Measurements from ENCODE around the gene CSAD. TPM values are rescaled to one million over a fixed set of nuclear protein-coding genes. Genes with fewer than 3 reads are reported as not detected.
A peak's percentile ranks its signal among the peaks of the same experiment; 100 is the strongest.

Gene CSAD
- total and polyA plus RNA-seq, 2 donors (not counting 1 experiment from before 2014, with no cell fraction given), result 57.0 to 64.6 TPM

DNA sequence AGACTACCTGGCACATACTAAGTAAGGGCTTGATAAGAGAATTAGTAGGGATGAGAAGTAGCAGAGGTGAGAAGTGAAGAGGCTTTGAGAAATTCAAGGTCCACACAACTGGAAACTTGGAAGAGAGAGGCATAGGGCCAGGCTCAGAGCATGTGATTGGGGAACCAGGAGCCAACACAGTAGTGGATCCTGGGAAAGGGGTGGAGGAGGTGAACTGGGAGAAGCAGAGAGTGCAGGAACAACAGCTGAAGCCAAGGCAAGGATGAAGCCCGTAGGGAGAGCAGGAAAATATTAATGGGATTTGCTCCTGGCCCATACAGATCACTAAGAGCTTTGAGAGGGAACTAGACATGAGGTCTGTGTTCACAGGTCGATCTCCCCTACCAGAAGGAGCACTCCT lies 27.7 kb upstream of the CSAD start:
- Histone ChIP-seq H2AFZ (ENCODE audit: insufficient read depth, low read depth, low read length, poor library complexity, severe bottlenecking) (no peak overlapping the region), H3K4me2 (replicated peaks; ENCODE audit: low read depth, low read length, poor library complexity, severe bottlenecking) (peak overlapping the region; percentile 98)
- no peaks in the 10 kb centered on the region for H3K9me3 Mint-ChIP-seq (ENCODE audit: insufficient read depth)

DNA sequence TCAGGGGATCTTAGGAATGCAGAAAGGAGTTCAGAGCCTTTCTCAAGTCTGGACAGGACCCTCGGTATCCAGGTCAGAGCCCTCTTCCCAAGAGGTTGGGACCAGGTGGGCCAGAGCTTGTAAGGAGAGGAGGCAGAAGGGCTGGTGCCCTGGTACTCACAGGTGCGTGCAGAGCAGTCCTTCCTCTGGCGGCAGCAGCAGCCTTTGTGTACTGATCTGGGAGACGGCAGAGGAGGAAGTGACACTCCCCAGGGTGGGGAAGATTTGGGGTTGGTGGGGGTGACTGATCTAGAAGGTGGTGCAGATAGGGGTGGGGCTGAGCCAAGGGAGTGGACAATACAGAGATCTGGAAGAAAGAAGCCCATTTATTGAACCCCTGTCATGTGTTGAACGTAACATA lies 26.3 kb upstream of the CSAD start, which contains the start of gene ITGB7:
Gene ITGB7, minus strand, starts transcription at position 210 of the 400 bp plus-strand sequence. CDS start 6,808 bp downstream, outside the sequence.
- ChIA-PET CTCF (interaction anchor here (1.4 to 17.1 kb wide), 8 partner anchors 5 to 115 kb away, joined by 5 to 721 read pairs (median 86); partner anchors contain the start of genes AAAS, ESPL1, ITGB7 and MYG1), POLR2A (interaction anchor here (0.6 to 1.3 kb wide), 3 partner anchors 8 to 147 kb away, joined by 3 to 6 read pairs (median 4); partner anchors contain the start of genes CSAD and ZNF740)
- WGBS (ENCODE audit: insufficient coverage), result 0% methylated on average over 3 of the region's 5 CpGs
- peak within 1 kb of the TSS; percentile 68 to 90 (median 73) for H3K4me3 ChIP-seq (ENCODE audit: control extremely low read depth in 1 of 5, extremely low read depth in 1 of 5, insufficient read depth in 1 of 5, low read depth in 2 of 5, low read length in 4 of 5)
- H3K27ac ChIP-seq (ENCODE audit: low read length in 2 of 2), result peak within 1 kb of the TSS; percentile 73 to 91
- H3K9me3 Mint-ChIP-seq (ENCODE audit: insufficient read depth), result no peaks in the 10 kb centered on the region
- H3K79me2 ChIP-seq (ENCODE audit: control insufficient read depth, insufficient read depth, low read length), result peaks cover 87% of the 10 kb centered on the region
- peak within 1 kb of the TSS; percentile 84 for H3K9ac ChIP-seq (ENCODE audit: low read length)
- ATAC-seq (ENCODE audit: low read depth) (peak; percentile 81), DNase-seq (peak; percentile 79)
- peak within 1 kb of the TSS; percentile 96 for H3K27ac Mint-ChIP-seq
- no peaks in the 10 kb centered on the region for H3K27me3 ChIP-seq (replicated peaks in 1 of 4; ENCODE audit: control extremely low read depth in 1 of 4, control insufficient read depth in 3 of 4, insufficient read depth in 4 of 4, low read length in 3 of 4)
- no peaks in the 10 kb centered on the region for H3K27me3 Mint-ChIP-seq
- peak within 1 kb of the TSS; percentile 94 for H3K4me3 Mint-ChIP-seq
- H3K4me1 ChIP-seq (ENCODE audit: control insufficient read depth in 2 of 2, insufficient read depth in 2 of 2, low read length in 2 of 2), result peaks cover 84 to 93% of the 10 kb centered on the region in 2 donors
- no peaks in the 10 kb centered on the region for H3K9me3 ChIP-seq (ENCODE audit: control extremely low read depth in 1 of 3, control insufficient read depth in 2 of 3, insufficient read depth in 1 of 3, low read length in 2 of 3)
- peak within 1 kb of the TSS; percentile 98 for H3K4me2 ChIP-seq (replicated peaks; ENCODE audit: low read depth, low read length, poor library complexity, severe bottlenecking)
- H4K20me1 ChIP-seq (ENCODE audit: control insufficient read depth, insufficient read depth, low read length, poor library complexity, severe bottlenecking), result peaks cover 13% of the 10 kb centered on the region
- peaks cover 69% of the 10 kb centered on the region for H3K4me1 Mint-ChIP-seq
- peaks cover 0 to 19% of the 10 kb centered on the region in 2 experiments for H3K36me3 ChIP-seq (replicated peaks in 1 of 2; ENCODE audit: control extremely low read depth in 1 of 2, control insufficient read depth in 1 of 2, extremely low read depth in 1 of 2, insufficient read depth in 2 of 2, low read length in 1 of 2)
- intact Hi-C loops (cut with micrococcal nuclease), result loop anchor here (2.0 kb wide), 2 partner anchors 14 to 26 kb away; partner anchors contain the start of genes CSAD and ZNF740
- H2AFZ ChIP-seq (ENCODE audit: insufficient read depth, low read depth, low read length, poor library complexity, severe bottlenecking), result peak within 1 kb of the TSS; percentile 52
- no peak for TF ChIP-seq EZH2 (IDR thresholded peaks at IDR 0.05; ENCODE audit: borderline replicate concordance, insufficient read depth, low read depth, low read length, poor library complexity, severe bottlenecking)
- TF ChIP-seq, protein P1, sequence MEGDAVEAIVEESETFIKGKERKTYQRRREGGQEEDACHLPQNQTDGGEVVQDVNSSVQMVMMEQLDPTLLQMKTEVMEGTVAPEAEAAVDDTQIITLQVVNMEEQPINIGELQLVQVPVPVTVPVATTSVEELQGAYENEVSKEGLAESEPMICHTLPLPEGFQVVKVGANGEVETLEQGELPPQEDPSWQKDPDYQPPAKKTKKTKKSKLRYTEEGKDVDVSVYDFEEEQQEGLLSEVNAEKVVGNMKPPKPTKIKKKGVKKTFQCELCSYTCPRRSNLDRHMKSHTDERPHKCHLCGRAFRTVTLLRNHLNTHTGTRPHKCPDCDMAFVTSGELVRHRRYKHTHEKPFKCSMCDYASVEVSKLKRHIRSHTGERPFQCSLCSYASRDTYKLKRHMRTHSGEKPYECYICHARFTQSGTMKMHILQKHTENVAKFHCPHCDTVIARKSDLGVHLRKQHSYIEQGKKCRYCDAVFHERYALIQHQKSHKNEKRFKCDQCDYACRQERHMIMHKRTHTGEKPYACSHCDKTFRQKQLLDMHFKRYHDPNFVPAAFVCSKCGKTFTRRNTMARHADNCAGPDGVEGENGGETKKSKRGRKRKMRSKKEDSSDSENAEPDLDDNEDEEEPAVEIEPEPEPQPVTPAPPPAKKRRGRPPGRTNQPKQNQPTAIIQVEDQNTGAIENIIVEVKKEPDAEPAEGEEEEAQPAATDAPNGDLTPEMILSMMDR (IDR thresholded peaks at IDR 0.05), result no peak

More for the DNA sequence above, 27.7 kb upstream of the CSAD start:
- Mint-ChIP-seq H3K4me3 (peak overlapping the region; percentile 94), H3K27me3 (no peaks in the 10 kb centered on the region), H3K4me1 (peaks cover 68% of the 10 kb centered on the region), H3K27ac (peak overlapping the region; percentile 96)
- H3K36me3 ChIP-seq (replicated peaks in 1 of 2; ENCODE audit: control extremely low read depth in 1 of 2, control insufficient read depth in 1 of 2, extremely low read depth in 1 of 2, insufficient read depth in 2 of 2, low read length in 1 of 2), result peaks cover 0 to 17% of the 10 kb centered on the region in 2 experiments
- H3K9me3 ChIP-seq (ENCODE audit: control extremely low read depth in 1 of 3, control insufficient read depth in 2 of 3, insufficient read depth in 1 of 3, low read length in 2 of 3), result no peaks in the 10 kb centered on the region
- intact Hi-C loops (cut with micrococcal nuclease), result no loop called here
- H3K79me2 ChIP-seq (ENCODE audit: control insufficient read depth, insufficient read depth, low read length), result peaks cover 73% of the 10 kb centered on the region
- peak overlapping the region; percentile 73 to 91 for H3K27ac ChIP-seq (ENCODE audit: low read length in 2 of 2)
- no peak for ATAC-seq (ENCODE audit: low read depth)
- 100% methylated on average over 1 of the region's 2 CpGs for WGBS (ENCODE audit: insufficient coverage)
- peaks cover 76 to 85% of the 10 kb centered on the region in 2 donors for H3K4me1 ChIP-seq (ENCODE audit: control insufficient read depth in 2 of 2, insufficient read depth in 2 of 2, low read length in 2 of 2)
- DNase-seq, result no peak
- TF ChIP-seq, protein P1 (IDR thresholded peaks at IDR 0.05), result no peak
- no peak for TF ChIP-seq EZH2 (IDR thresholded peaks at IDR 0.05; ENCODE audit: borderline replicate concordance, insufficient read depth, low read depth, low read length, poor library complexity, severe bottlenecking)
- H4K20me1 ChIP-seq (ENCODE audit: control insufficient read depth, insufficient read depth, low read length, poor library complexity, severe bottlenecking), result peaks cover 10% of the 10 kb centered on the region
- H3K27me3 ChIP-seq (replicated peaks in 1 of 4; ENCODE audit: control extremely low read depth in 1 of 4, control insufficient read depth in 3 of 4, insufficient read depth in 4 of 4, low read length in 3 of 4), result no peaks in the 10 kb centered on the region
- ChIA-PET CTCF (interaction anchor here (1.0 to 17.1 kb wide), 11 partner anchors 4 to 139 kb away, joined by 3 to 721 read pairs (median 123); partner anchors contain the start of genes AAAS, CSAD, ESPL1 and ITGB7), POLR2A (interaction anchor here (0.5 to 4.1 kb wide), 8 partner anchors 9 to 115 kb away, joined by 3 to 21 read pairs (median 6); partner anchors contain the start of genes CSAD, ESPL1 and ZNF740)
- peak overlapping the region; percentile 88 for H3K9ac ChIP-seq (ENCODE audit: low read length)
- H3K4me3 ChIP-seq (ENCODE audit: control extremely low read depth in 1 of 5, extremely low read depth in 1 of 5, insufficient read depth in 1 of 5, low read depth in 2 of 5, low read length in 4 of 5), result peak overlapping the region in 4 of 5 experiments; percentile 43 to 77 (median 63)
